Upper lobe of right lung (tissue), 1 donor: Measurements from ENCODE around the gene PBX1. TPM values are rescaled to one million over a fixed set of nuclear protein-coding genes. Genes with fewer than 3 reads are reported as not detected.

Experiments used
- ATAC-seq: fragments of 200-7000 bp; cut with Tn5 transposase; one replicate; pipeline ENCODE4 v1.9.1; 2020; ENCODE audit warnings: mild to moderate bottlenecking, moderate library complexity
- DNase-seq: peaks from one replicate; pipeline ENCODE4 v3.0.0-alpha.2; 2020
- H3K27ac ChIP-seq: fragments of 200-600 bp; one replicate; pipeline ENCODE4 v1.8.0; 2022
- H3K27me3 ChIP-seq: fragments of 200-600 bp; one replicate; pipeline ENCODE4 v1.8.0; 2022; ENCODE audit warnings: mild to moderate bottlenecking
- H3K36me3 ChIP-seq: fragments of 200-600 bp; one replicate; pipeline ENCODE4 v1.8.0; 2022
- H3K4me1 ChIP-seq: fragments of 200-600 bp; one replicate; pipeline ENCODE4 v1.8.0; 2022
- H3K4me3 ChIP-seq: fragments of 200-600 bp; one replicate; pipeline ENCODE4 v1.8.0; 2022; ENCODE audit warnings: mild to moderate bottlenecking
- H3K9me3 ChIP-seq: fragments of 200-600 bp; one replicate; pipeline ENCODE4 v1.8.0; 2022
- CTCF ChIP-seq: fragments of 200-600 bp; IDR thresholded peaks from one replicate; pipeline ENCODE4 v1.8.0; 2022; ENCODE audit warnings: antibody characterized with exemption
- intact Hi-C: fragments of 100-400 bp; cut with DNase I; formaldehyde crosslinking; loops from one replicate; pipeline ENCODE4 v1.11.0; 2022
- total RNA-seq: library from RNA; stranded (reverse); fragmentation: NEBNext Ultra II Directional; extraction: Animal tissue kit (Norgen Biotek cat#: 25700); gene quantifications from one replicate; pipeline ENCODE4 v1.2.1, GENCODE V29; 2021
- donor health status: DM: no; HTN: yes; CAD: no; lungs with severe emphysema.

The PBX1 gene
- total RNA-seq, 1 donor from 2014 or later: 56.7 TPM

- ATAC-seq (peak; percentile 55), DNase-seq (no peak)
- H3K27me3 ChIP-seq: no peaks in the 10 kb centered on the region
- peak overlapping the region; percentile 81 for H3K27ac ChIP-seq
- H3K9me3 ChIP-seq: no peaks in the 10 kb centered on the region
- no peak for TF ChIP-seq CTCF
- no peaks in the 10 kb centered on the region for H3K36me3 ChIP-seq
- H3K4me3 ChIP-seq: peak overlapping the region; percentile 71
- intact Hi-C loops: no loop called here
- peaks cover 9% of the 10 kb centered on the region for H3K4me1 ChIP-seq
Observed at GRCh38 chr1:164565357-164565756, 6.4 kb downstream of the PBX1 start.

- DNase-seq (no peak), ATAC-seq (no peak)
- Histone ChIP-seq H3K27me3 (no peaks in the 10 kb centered on the region), H3K4me1 (peaks cover 9% of the 10 kb centered on the region), H3K4me3 (no peak overlapping the region), H3K9me3 (no peaks in the 10 kb centered on the region), H3K27ac (no peak overlapping the region), H3K36me3 (no peaks in the 10 kb centered on the region)
- no peak for TF ChIP-seq CTCF
- intact Hi-C loops: no loop called here
Observed at GRCh38 chr1:164567774-164568173, 8.8 kb downstream of the PBX1 start.

GRCh38 chr1:164569241-164569640 lies 10.3 kb downstream of the PBX1 start:
- DNase-seq (no peak), ATAC-seq (no peak)
- Histone ChIP-seq H3K4me3 (no peak overlapping the region), H3K9me3 (no peaks in the 10 kb centered on the region), H3K4me1 (peaks cover 9% of the 10 kb centered on the region), H3K27ac (peak overlapping the region; percentile 18), H3K27me3 (no peaks in the 10 kb centered on the region), H3K36me3 (no peaks in the 10 kb centered on the region)
- intact Hi-C loops: no loop called here
- no peak for TF ChIP-seq CTCF

GRCh38 chr1:164569866-164570265 lies 10.9 kb downstream of the PBX1 start:
- no peak for ATAC-seq
- intact Hi-C loops: no loop called here
- Histone ChIP-seq H3K9me3 (no peaks in the 10 kb centered on the region), H3K4me3 (no peak overlapping the region), H3K27ac (peak overlapping the region; percentile 18), H3K4me1 (peaks cover 9% of the 10 kb centered on the region), H3K36me3 (no peaks in the 10 kb centered on the region), H3K27me3 (no peaks in the 10 kb centered on the region)
- no peak for DNase-seq
- TF ChIP-seq CTCF: no peak

GRCh38 chr1:164571333-164571732 lies 12.3 kb downstream of the PBX1 start:
- no peak overlapping the region for H3K27ac ChIP-seq
- intact Hi-C loops: no loop called here
- no peaks in the 10 kb centered on the region for H3K36me3 ChIP-seq
- peaks cover 4% of the 10 kb centered on the region for H3K4me1 ChIP-seq
- H3K9me3 ChIP-seq: no peaks in the 10 kb centered on the region
- DNase-seq: no peak
- TF ChIP-seq CTCF: no peak
- H3K27me3 ChIP-seq: no peaks in the 10 kb centered on the region
- no peak for ATAC-seq
- no peak overlapping the region for H3K4me3 ChIP-seq

- Histone ChIP-seq H3K9me3 (no peaks in the 10 kb centered on the region), H3K4me3 (no peak overlapping the region), H3K27ac (no peak overlapping the region), H3K27me3 (no peaks in the 10 kb centered on the region), H3K4me1 (no peaks in the 10 kb centered on the region), H3K36me3 (no peaks in the 10 kb centered on the region)
- no peak for DNase-seq
- TF ChIP-seq CTCF: no peak
- ATAC-seq: no peak
- intact Hi-C loops: no loop called here
Observed at GRCh38 chr1:164575356-164575886, 16.4 kb downstream of the PBX1 start.
